IMR-90 (cell line): ENCODE results near the gene RPS6KA5. TPM values are rescaled to one million over a fixed set of nuclear protein-coding genes. Genes with fewer than 3 reads are reported as not detected.

Experiments used
- ATAC-seq: fragments of 200-7000 bp; cut with Tn5 transposase; 2 replicates; pipeline ENCODE4 v1.9.1; 2020; ENCODE audit warnings: low read depth, mild to moderate bottlenecking, moderate library complexity
- BruUV-seq: library from RNA; stranded (reverse); fragments of 400-500 nt; replicated peaks from 2 replicates; lab custom pipeline; 2021; lab: Mats Ljungman, UMichigan
- CTCF ChIA-PET: fragments of 300-600 bp; formaldehyde crosslinking; extraction: SDS; loops from one replicate; lab custom pipeline; 2021; ENCODE audit warnings: antibody characterized with exemption; lab: Yijun Ruan, JAX
- POLR2A ChIA-PET: fragments of 300-600 bp; sonication (Branson Sonifier 250); formaldehyde crosslinking; loops from one replicate; lab custom pipeline; 2022; ENCODE audit warnings: antibody characterized with exemption; ENCODE audit not compliant: unreplicated experiment; lab: Charles Lee
- DNase-seq: peaks from one replicate; pipeline ENCODE4 v3.0.0; 2013
- H2AFZ ChIP-seq: replicated peaks from 2 replicates; pipeline ENCODE3; 2013; ENCODE audit warnings: low read length, mild to moderate bottlenecking; ENCODE audit not compliant: poor library complexity
- H2AK5ac ChIP-seq: 2 replicates; pipeline ENCODE4 v1.6.1; 2013; ENCODE audit warnings: low read depth, low read length, inconsistent platforms
- H2AK9ac ChIP-seq: replicated peaks from 2 replicates; pipeline ENCODE3; 2013; ENCODE audit warnings: mild to moderate bottlenecking, low read depth, low read length, moderate library complexity; ENCODE audit not compliant: poor library complexity
- H2BK120ac ChIP-seq: 2 replicates; pipeline ENCODE4 v1.6.1; 2013; ENCODE audit warnings: low read depth, low read length, inconsistent platforms
- H2BK15ac ChIP-seq: 3 replicates; pipeline ENCODE4 v1.6.1; 2013; ENCODE audit warnings: low read depth, low read length, inconsistent platforms
- H2BK20ac ChIP-seq: 2 replicates; pipeline ENCODE4 v1.6.1; 2013; ENCODE audit warnings: low read depth, mild to moderate bottlenecking, inconsistent platforms, low read length, moderate library complexity
- H2BK5ac ChIP-seq: 2 replicates; pipeline ENCODE4 v1.6.1; 2013; ENCODE audit warnings: mild to moderate bottlenecking, low read depth, low read length, inconsistent platforms; ENCODE audit not compliant: poor library complexity, severe bottlenecking
- H3K14ac ChIP-seq: replicated peaks from 2 replicates; pipeline ENCODE4 v1.6.1; 2013; ENCODE audit warnings: low read depth, low read length, inconsistent platforms
- H3K18ac ChIP-seq: 2 replicates; pipeline ENCODE4 v1.6.1; 2013; ENCODE audit warnings: low read depth, low read length, control low read depth
- H3K23ac ChIP-seq: 2 replicates; pipeline ENCODE4 v1.6.1; 2013; ENCODE audit warnings: low read depth, low read length, inconsistent platforms
- H3K27ac ChIP-seq: 2 replicates; pipeline ENCODE4 v1.5.1; 2013; ENCODE audit warnings: mild to moderate bottlenecking, control low read depth, low read length; ENCODE audit not compliant: insufficient read depth
- H3K27me3 ChIP-seq: 2 replicates; pipeline ENCODE4 v1.6.1; 2013; ENCODE audit warnings: low read length; ENCODE audit not compliant: control insufficient read depth, insufficient read depth
- H3K36me3 ChIP-seq: 2 replicates; pipeline ENCODE4 v1.6.1; 2013; ENCODE audit warnings: low read length, mixed read lengths; ENCODE audit not compliant: control insufficient read depth, insufficient read depth
- H3K4ac ChIP-seq: 2 replicates; pipeline ENCODE4 v1.6.1; 2013; ENCODE audit warnings: low read depth, low read length, inconsistent platforms
- H3K4me1 ChIP-seq: 2 replicates; pipeline ENCODE4 v1.6.1; 2013; ENCODE audit warnings: low read length, mixed read lengths; ENCODE audit not compliant: control insufficient read depth, insufficient read depth
- H3K4me2 ChIP-seq: 2 replicates; pipeline ENCODE4 v1.6.1; 2013; ENCODE audit warnings: low read depth, mild to moderate bottlenecking, control low read depth, low read length, moderate library complexity
- H3K4me3 ChIP-seq: 2 replicates; pipeline ENCODE4 v1.5.1; 2013; ENCODE audit warnings: low read depth, mild to moderate bottlenecking, control low read depth, low read length, moderate library complexity; ENCODE audit not compliant: insufficient read depth
- H3K56ac ChIP-seq: 2 replicates; pipeline ENCODE4 v1.6.1; 2013; ENCODE audit warnings: low read length, inconsistent platforms; ENCODE audit not compliant: insufficient read depth; ENCODE audit errors: extremely low read depth
- H3K79me1 ChIP-seq, 2 experiments: 2 replicates each; pipeline ENCODE4 v1.6.1; 2013; ENCODE audit warnings: low read length in 2 of 2, inconsistent platforms in 1 of 2, low read depth in 1 of 2
- H3K9ac ChIP-seq: 2 replicates; pipeline ENCODE4 v1.6.1; 2013; ENCODE audit warnings: low read depth, low read length, control low read depth
- H3K9me1 ChIP-seq: 2 replicates; pipeline ENCODE4 v1.6.1; 2013; ENCODE audit warnings: low read length, inconsistent platforms; ENCODE audit not compliant: insufficient read depth
- H3K9me3 ChIP-seq: 2 replicates; pipeline ENCODE4 v1.6.1; 2013; ENCODE audit warnings: low read length; ENCODE audit not compliant: control insufficient read depth, insufficient read depth
- H4K20me1 ChIP-seq: 2 replicates; pipeline ENCODE4 v1.6.1; 2013; ENCODE audit warnings: low read length, inconsistent platforms; ENCODE audit not compliant: insufficient read depth
- H4K5ac ChIP-seq: 2 replicates; pipeline ENCODE4 v1.6.1; 2013; ENCODE audit warnings: mild to moderate bottlenecking, low read depth, low read length, control low read depth
- H4K8ac ChIP-seq, 2 experiments: 2 replicates each; pipeline ENCODE4 v1.6.1; 2013; ENCODE audit warnings: low read depth in 2 of 2, low read length in 2 of 2, control low read depth in 1 of 2, inconsistent platforms in 1 of 2
- H4K91ac ChIP-seq: 2 replicates; pipeline ENCODE4 v1.6.1; 2013; ENCODE audit warnings: low read depth, low read length, inconsistent platforms; ENCODE audit not compliant: insufficient read depth
- BHLHE40 ChIP-seq: fragments of 150-350 bp; IDR thresholded peaks from 2 replicates; pipeline ENCODE4 v1.6.1; 2016; ENCODE audit warnings: mild to moderate bottlenecking, low read depth, low read length
- CEBPB ChIP-seq: IDR thresholded peaks from 2 replicates; pipeline ENCODE4 v1.6.1; 2012; ENCODE audit warnings: low read depth, low read length, improper control_type of control experiment
- CHD1 ChIP-seq: IDR thresholded peaks from 2 replicates; pipeline ENCODE4 v1.6.1; 2012; ENCODE audit warnings: low read depth, low read length, improper control_type of control experiment
- CTCF ChIP-seq: conservative IDR thresholded peaks from 2 replicates; pipeline ENCODE4 v1.5.1; 2012; ENCODE audit warnings: mild to moderate bottlenecking, low read depth, low read length, improper control_type of control experiment
- ELK1 ChIP-seq: fragments of 150-350 bp; IDR thresholded peaks from 2 replicates; pipeline ENCODE4 v1.6.1; 2016; ENCODE audit warnings: low read depth, mild to moderate bottlenecking, low read length, moderate library complexity, borderline replicate concordance
- FOS ChIP-seq: fragments of 150-350 bp; IDR thresholded peaks from 2 replicates; pipeline ENCODE4 v1.6.1; 2016; ENCODE audit warnings: low read depth, low read length
- MAFK ChIP-seq: IDR thresholded peaks from 2 replicates; pipeline ENCODE4 v1.6.1; 2012; ENCODE audit warnings: low read depth, low read length, improper control_type of control experiment
- MAZ ChIP-seq: IDR thresholded peaks from 2 replicates; pipeline ENCODE4 v1.6.1; 2012; ENCODE audit warnings: low read depth, mild to moderate bottlenecking, low read length, improper control_type of control experiment, moderate library complexity, borderline replicate concordance
- NFE2L2 ChIP-seq: fragments of 150-350 bp; IDR thresholded peaks from 2 replicates; pipeline ENCODE4 v1.6.1; 2016; ENCODE audit warnings: low read depth, mild to moderate bottlenecking, low read length
- POLR2A ChIP-seq: IDR thresholded peaks from 2 replicates; pipeline ENCODE4 v1.6.1; 2012; ENCODE audit warnings: mild to moderate bottlenecking, low read depth, low read length
- RCOR1 ChIP-seq: IDR thresholded peaks from 2 replicates; pipeline ENCODE4 v1.6.1; 2012; ENCODE audit warnings: mild to moderate bottlenecking, low read length, improper control_type of control experiment; ENCODE audit not compliant: insufficient replicate concordance
- RFX5 ChIP-seq: IDR thresholded peaks from 2 replicates; pipeline ENCODE4 v1.8.0; 2012; ENCODE audit warnings: low read depth, mild to moderate bottlenecking, low read length, moderate library complexity
- USF2 ChIP-seq: fragments of 150-350 bp; IDR thresholded peaks from 2 replicates; pipeline ENCODE4 v1.6.1; 2017; ENCODE audit warnings: mild to moderate bottlenecking, antibody characterized with exemption, low read length, low read depth
- WGBS, 2 experiments: methylation state at CpG; one replicate each; pipeline versions ENCODE4 v1.1.5 to v1.1.7; 2013; ENCODE audit warnings: missing lambda C conversion rate in 2 of 2; ENCODE audit not compliant: insufficient read length in 1 of 2; ENCODE audit errors: extremely low coverage in 2 of 2; 5-methylcytosine and 5-hydroxymethylcytosine counted together
- dilution Hi-C: fragments of 300-500 bp; cut with HindIII; formaldehyde crosslinking; loops from one replicate; pipeline ENCODE4 v1.14.3; 2018; ENCODE audit warnings: low sequenced_read_pairs; ENCODE audit not compliant: unreplicated experiment
- in situ Hi-C: fragments of 300-500 bp; cut with MboI; formaldehyde crosslinking; loops from 3 replicates; pipeline ENCODE4 v1.14.3; 2019; ENCODE audit warnings: low sequenced_read_pairs, inconsistent platforms, mixed read lengths
- intact Hi-C: fragments of 100-400 bp; cut with micrococcal nuclease; formaldehyde crosslinking; loops from 2 replicates; pipeline ENCODE4 v1.10.0; 2022
- polyA plus RNA-seq, 3 experiments: library from polyadenylated mRNA; depleted of rRNA; stranded (reverse); fragments of >200 nt; gene quantifications; 2 replicates each; pipeline ENCODE4 v1.2.3, GENCODE V29; 2012; ENCODE audit warnings: low replicate concordance in 1 of 3
- total RNA-seq: library from RNA; depleted of rRNA; stranded (reverse); fragments of >200 nt; gene quantifications from 2 replicates; pipeline ENCODE4 v1.2.3, GENCODE V29; 2012

Gene RPS6KA5
- total and polyA plus RNA-seq, 2 of the 4 experiments (the other 2 are of a cell fraction) = 0.36 TPM

- DNase-seq = no peak
- H3K14ac ChIP-seq = peak overlapping the region; percentile 88
- peak overlapping the region; percentile 23 to 61; a peak in 2 of 4 replicates for H4K8ac ChIP-seq
- H2BK5ac ChIP-seq = no peak overlapping the region
- no peak overlapping the region for H2BK15ac ChIP-seq
- peak overlapping the region; percentile 100 for H3K4me3 ChIP-seq
- POLR2A ChIA-PET = no interaction called here
- H3K4me2 ChIP-seq = peak overlapping the region; percentile 88
- in situ Hi-C loops (no loop called here), intact Hi-C loops (loop anchor here (5.0 kb wide), 2 partner anchors 58 to 513 kb away; no protein-coding TSS in a partner anchor), dilution Hi-C loops (no loop called here)
- no peak overlapping the region for H2BK120ac ChIP-seq
- peak overlapping the region; percentile 52; the same call in 1 of the 2 replicates for H3K56ac ChIP-seq
- H3K4me1 ChIP-seq = peaks cover 5% of the 10 kb centered on the region
- peak; percentile 2; the same call in 1 of the 2 replicates for ATAC-seq
- no peak overlapping the region for H3K18ac ChIP-seq
- TF ChIP-seq RCOR1 (no peak), RFX5 (no peak), CHD1 (no peak), CTCF (no peak), ELK1 (no peak), FOS (no peak), BHLHE40 (no peak), NFE2L2 (no peak), USF2 (no peak), POLR2A (no peak), MAFK (no peak), CEBPB (no peak), MAZ (no peak)
- BruUV-seq = no TSS peak
- H2AFZ ChIP-seq = peak overlapping the region; percentile 95
- H4K5ac ChIP-seq = peak overlapping the region; percentile 11; the same call in 1 of the 2 replicates
- peak overlapping the region; percentile 37 for H3K23ac ChIP-seq
- no peaks in the 10 kb centered on the region for H3K9me3 ChIP-seq
- peaks cover 15% of the 10 kb centered on the region; the same call in 1 of the 2 replicates for H4K20me1 ChIP-seq
- peak overlapping the region; percentile 81 for H3K9ac ChIP-seq
- peak overlapping the region; percentile 63 for H4K91ac ChIP-seq
- peak overlapping the region; percentile 17; the same call in 1 of the 2 replicates for H2AK5ac ChIP-seq
- CTCF ChIA-PET = interaction anchor here (1.0 to 1.1 kb wide), 2 partner anchors 50 to 57 kb away, joined by 3 to 7 read pairs; no protein-coding TSS in a partner anchor
- H3K27ac ChIP-seq = no peak overlapping the region; the same call in 1 of the 2 replicates
- H3K9me1 ChIP-seq = no peaks in the 10 kb centered on the region; the same call in 1 of the 2 replicates
- no peaks in the 10 kb centered on the region for H3K36me3 ChIP-seq
- peaks cover 28 to 52% of the 10 kb centered on the region in 2 experiments for H3K79me1 ChIP-seq
- no peak overlapping the region for H2BK20ac ChIP-seq
- 30% methylated on average over 2 of the region's 5 CpGs; no CpG with 5 or more reads in 1 of the 2 experiments for WGBS, 2 experiments
- peak overlapping the region; percentile 73 for H3K4ac ChIP-seq
- H2AK9ac ChIP-seq = peak overlapping the region; percentile 87
- peaks cover 14% of the 10 kb centered on the region; the same call in 1 of the 2 replicates for H3K27me3 ChIP-seq
These were observed 244.9 kb downstream of the RPS6KA5 start for GRCh38 chr14:90815572-90815821.
